Tibial artery (tissue), 4 donors: Measurements from ENCODE around the gene NXPE2.

Experiments used
- DNase-seq, 2 donors: peaks; one replicate each; pipeline ENCODE4 v3.0.0-alpha.2; 2019
- H3K27ac ChIP-seq, 2 donors: fragments of 200-600 bp; sonication (generic) in 1 of 2; 1 replicate in 1 of 2; 2 replicates in 1 of 2; pipeline ENCODE4 v1.5.1; 2018 to 2019; ENCODE audit warnings: mild to moderate bottlenecking in 1 of 2
- H3K27me3 ChIP-seq, 2 donors: fragments of 200-600 bp; sonication (generic) in 1 of 2; one replicate each; pipeline versions ENCODE4 v1.5.1 to v1.6.0; 2016 to 2019
- H3K36me3 ChIP-seq, 3 donors: fragments of 200-600 bp; sonication (generic) in 2 of 3; one replicate each; pipeline ENCODE4 v1.5.1; 2016 to 2019; ENCODE audit warnings: mild to moderate bottlenecking in 2 of 3
- H3K4me1 ChIP-seq, 4 donors: fragments of 200-600 bp; sonication (generic) in 2 of 4; 1 replicate in 3 of 4; 2 replicates in 1 of 4; pipeline ENCODE4 v1.5.1; 2016 to 2019
- H3K4me3 ChIP-seq, 2 donors: fragments of 200-600 bp; sonication (generic) in 1 of 2; 1 replicate in 1 of 2; 2 replicates in 1 of 2; pipeline ENCODE4 v1.5.1; 2018 to 2019; ENCODE audit warnings: mild to moderate bottlenecking in 2 of 2
- H3K9me3 ChIP-seq, 3 donors: fragments of 200-600 bp; sonication (generic) in 1 of 3; one replicate each; pipeline ENCODE4 v1.5.1; 2016 to 2019
- intact Hi-C: fragments of 100-400 bp; cut with DNase I; formaldehyde crosslinking; loops from one replicate; pipeline ENCODE4 v1.15.0; 2023; ENCODE audit warnings: low total_unique reads
- TF ChIP-seq, protein P1 (sequence below), 2 experiments: fragments of 200-600 bp in 1 of 2; fragments of 450-650 bp in 1 of 2; IDR thresholded peaks; one replicate each; pipeline ENCODE4 v1.5.1; 2017 to 2019; ENCODE audit warnings: antibody characterized with exemption in 2 of 2, mild to moderate bottlenecking in 1 of 2, moderate library complexity in 1 of 2

Gene NXPE2

DNA sequence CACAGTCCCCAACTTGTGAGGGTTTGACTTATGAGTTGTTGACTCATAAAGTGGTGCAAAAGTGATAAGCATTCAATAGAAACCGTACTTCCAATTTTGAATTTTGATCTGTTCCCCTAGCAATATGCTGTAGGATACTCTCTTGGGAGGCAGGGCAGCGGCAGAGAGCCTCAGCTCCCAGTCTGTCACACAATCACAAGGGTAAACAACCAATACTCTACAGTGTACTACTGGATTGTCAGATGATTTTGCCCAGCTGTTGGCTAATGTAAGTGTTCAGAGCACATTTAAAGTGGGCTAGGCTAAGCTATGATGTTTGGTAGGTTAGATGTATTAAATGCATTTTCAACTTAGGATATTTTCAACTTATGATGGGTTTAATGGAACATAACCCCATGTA lies 13.7 kb upstream of the NXPE2 start:
- Histone ChIP-seq H3K27me3 (no peaks in the 10 kb centered on the region), H3K27ac (no peak overlapping the region), H3K4me1 (no peaks in the 10 kb centered on the region), H3K36me3 (no peaks in the 10 kb centered on the region), H3K9me3 (no peaks in the 10 kb centered on the region), H3K4me3 (no peak overlapping the region)
- intact Hi-C loops: no loop called here
- TF ChIP-seq, protein P1, sequence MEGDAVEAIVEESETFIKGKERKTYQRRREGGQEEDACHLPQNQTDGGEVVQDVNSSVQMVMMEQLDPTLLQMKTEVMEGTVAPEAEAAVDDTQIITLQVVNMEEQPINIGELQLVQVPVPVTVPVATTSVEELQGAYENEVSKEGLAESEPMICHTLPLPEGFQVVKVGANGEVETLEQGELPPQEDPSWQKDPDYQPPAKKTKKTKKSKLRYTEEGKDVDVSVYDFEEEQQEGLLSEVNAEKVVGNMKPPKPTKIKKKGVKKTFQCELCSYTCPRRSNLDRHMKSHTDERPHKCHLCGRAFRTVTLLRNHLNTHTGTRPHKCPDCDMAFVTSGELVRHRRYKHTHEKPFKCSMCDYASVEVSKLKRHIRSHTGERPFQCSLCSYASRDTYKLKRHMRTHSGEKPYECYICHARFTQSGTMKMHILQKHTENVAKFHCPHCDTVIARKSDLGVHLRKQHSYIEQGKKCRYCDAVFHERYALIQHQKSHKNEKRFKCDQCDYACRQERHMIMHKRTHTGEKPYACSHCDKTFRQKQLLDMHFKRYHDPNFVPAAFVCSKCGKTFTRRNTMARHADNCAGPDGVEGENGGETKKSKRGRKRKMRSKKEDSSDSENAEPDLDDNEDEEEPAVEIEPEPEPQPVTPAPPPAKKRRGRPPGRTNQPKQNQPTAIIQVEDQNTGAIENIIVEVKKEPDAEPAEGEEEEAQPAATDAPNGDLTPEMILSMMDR (IDR thresholded peaks at IDR 0.05): no peak
- no peak for DNase-seq

DNA sequence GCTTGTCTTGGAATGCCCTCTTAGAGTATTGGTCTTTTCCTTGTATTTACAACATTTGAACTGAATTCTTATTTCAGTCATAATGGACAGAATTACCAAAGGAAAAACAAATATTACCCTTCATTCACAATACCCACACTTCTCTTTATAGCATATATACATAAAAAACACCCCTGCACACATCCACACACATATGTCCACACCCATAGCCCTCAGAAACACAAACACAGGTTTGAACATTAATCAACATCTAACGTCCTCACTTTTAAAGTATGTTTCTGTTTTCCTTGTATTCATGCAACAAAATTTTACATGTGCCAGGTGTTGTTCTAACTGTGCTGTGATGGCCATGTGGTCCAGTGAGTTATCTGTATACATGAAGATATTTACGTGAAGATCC lies 11.6 kb upstream of the NXPE2 start:
- H3K4me1 ChIP-seq: no peaks in the 10 kb centered on the region
- no peak for DNase-seq
- no peaks in the 10 kb centered on the region for H3K27me3 ChIP-seq
- H3K4me3 ChIP-seq: no peak overlapping the region
- peaks cover 4 to 8% (median 4%) of the 10 kb centered on the region in 3 donors for H3K9me3 ChIP-seq
- TF ChIP-seq, protein P1 (IDR thresholded peaks at IDR 0.05): no peak
- H3K36me3 ChIP-seq: no peaks in the 10 kb centered on the region
- intact Hi-C loops: no loop called here
- H3K27ac ChIP-seq: no peak overlapping the region

DNA sequence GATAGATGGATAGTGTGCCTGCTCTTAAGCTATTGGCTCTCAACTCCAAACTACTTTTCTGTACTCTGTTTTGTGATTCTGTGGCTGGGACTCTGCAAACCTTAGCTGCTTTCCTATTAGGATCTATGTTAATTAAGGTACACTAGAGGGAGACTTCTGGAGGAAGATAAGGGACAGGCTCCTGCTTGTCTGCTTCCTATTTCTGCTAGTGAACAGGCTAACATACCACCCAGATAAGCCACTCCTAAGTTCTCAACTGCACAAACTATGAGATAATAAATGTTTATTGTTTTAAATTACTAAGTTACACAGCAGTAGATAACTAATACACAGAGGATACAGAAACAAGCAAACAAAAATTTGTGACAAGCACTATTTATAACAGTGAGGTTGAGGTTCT lies 10.2 kb upstream of the NXPE2 start:
- H3K4me3 ChIP-seq: no peak overlapping the region
- peaks cover 4 to 8% (median 5%) of the 10 kb centered on the region in 3 donors for H3K9me3 ChIP-seq
- H3K27ac ChIP-seq: no peak overlapping the region
- TF ChIP-seq, protein P1 (IDR thresholded peaks at IDR 0.05): no peak
- intact Hi-C loops: no loop called here
- H3K36me3 ChIP-seq: no peaks in the 10 kb centered on the region
- H3K4me1 ChIP-seq: no peaks in the 10 kb centered on the region
- no peaks in the 10 kb centered on the region for H3K27me3 ChIP-seq
- DNase-seq: no peak

DNA sequence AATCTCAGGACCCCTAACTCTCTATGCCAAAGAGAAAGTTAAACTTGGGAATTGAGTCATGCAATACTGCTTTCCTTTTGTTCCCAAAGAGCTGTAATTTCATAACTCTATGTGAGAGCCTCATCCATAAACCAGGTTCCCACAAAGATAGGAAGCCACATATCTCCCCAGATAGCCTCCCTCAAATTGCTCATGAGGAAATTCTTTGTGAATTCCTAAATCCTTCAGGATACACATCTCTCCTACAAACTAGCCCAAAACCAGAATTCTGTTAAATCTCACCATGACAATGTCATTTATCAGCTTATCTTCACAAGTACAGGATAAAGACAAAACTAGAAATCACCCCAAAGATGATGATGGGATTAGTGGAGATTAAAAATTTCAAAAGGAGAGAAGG lies 4.7 kb upstream of the NXPE2 start:
- no peak for DNase-seq
- H3K9me3 ChIP-seq: peaks cover 4 to 8% (median 5%) of the 10 kb centered on the region in 3 donors
- no peak overlapping the region for H3K27ac ChIP-seq
- H3K4me3 ChIP-seq: no peak overlapping the region
- TF ChIP-seq, protein P1 (IDR thresholded peaks at IDR 0.05): no peak
- no peaks in the 10 kb centered on the region for H3K4me1 ChIP-seq
- no peaks in the 10 kb centered on the region for H3K36me3 ChIP-seq
- no peaks in the 10 kb centered on the region for H3K27me3 ChIP-seq
- intact Hi-C loops: no loop called here

DNA sequence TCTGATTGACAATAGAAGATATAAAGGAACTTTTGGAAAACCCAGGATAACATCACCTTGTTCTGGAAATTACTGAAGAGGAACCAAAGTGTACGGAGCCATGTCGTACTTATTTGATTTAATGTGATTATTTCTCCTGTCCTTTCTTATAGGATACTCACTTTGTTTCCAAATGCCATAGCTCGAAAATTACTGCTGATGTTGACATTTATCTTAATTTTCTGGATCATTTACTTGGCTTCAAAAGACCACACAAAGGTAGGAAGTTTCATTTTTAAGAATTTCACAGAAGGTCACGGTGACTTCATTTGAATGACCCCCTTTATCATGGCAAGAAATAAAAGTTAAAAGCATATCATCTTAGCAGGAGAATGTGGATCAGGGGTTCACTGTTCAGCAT lies 1.2 kb downstream of the NXPE2 start:
- no peaks in the 10 kb centered on the region for H3K4me1 ChIP-seq

More for the DNA sequence above, 1.2 kb downstream of the NXPE2 start:
- Histone ChIP-seq H3K4me3 (no peak overlapping the region), H3K27ac (no peak overlapping the region), H3K27me3 (no peaks in the 10 kb centered on the region), H3K9me3 (no peaks in the 10 kb centered on the region), H3K36me3 (no peaks in the 10 kb centered on the region)
- intact Hi-C loops: no loop called here
- no peak for DNase-seq
- TF ChIP-seq, protein P1 (IDR thresholded peaks at IDR 0.05): no peak
